ENCODE results near the gene LKAAEAR1. TPM values are rescaled to one million over a fixed set of nuclear protein-coding genes. Genes with fewer than 3 reads are reported as not detected.

Gene LKAAEAR1
- total RNA-seq, 1 donor from 2014 or later = 0.34 TPM

GRCh38 chr20:64080013-64080812 is 4.0 kb downstream of the LKAAEAR1 start, which contains the start of gene OPRL1:
OPRL1 (plus strand) TSS chr20:64080082; CDS start chr20:64092721, 12,639 bp downstream.
- intact Hi-C loops (cut with micrococcal nuclease) = no loop called here

GRCh38 chr20:64079273-64080012 is 4.8 kb downstream of the LKAAEAR1 start, which contains the start of gene RGS19:
RGS19 (minus strand) TSS chr20:64079518; CDS start chr20:64076886, 2,632 bp downstream.
- intact Hi-C loops (cut with micrococcal nuclease) = loop anchor here (1.0 to 5.0 kb wide), 2 partner anchors 16 to 42 kb away; partner anchors contain the start of genes C20orf204 and TCEA2

DNA sequence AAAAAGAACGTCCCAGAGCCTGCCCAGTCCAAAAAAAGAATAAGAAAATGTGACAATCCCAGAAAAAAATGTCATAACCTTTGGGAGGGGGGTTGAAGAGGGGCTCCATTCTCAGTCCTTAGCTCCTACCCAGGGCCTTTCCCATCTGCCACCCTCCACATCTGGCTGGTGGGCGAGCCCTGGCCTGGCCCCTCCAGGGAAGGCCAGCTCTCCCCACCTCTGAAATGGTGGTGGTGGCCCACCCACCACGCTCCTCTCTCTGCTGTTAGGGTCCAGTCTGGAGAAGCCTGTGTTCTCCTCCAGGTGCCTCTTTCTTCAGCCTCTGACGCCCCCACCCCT is 5.3 kb downstream of the LKAAEAR1 start:
- intact Hi-C loops (cut with micrococcal nuclease) = loop anchor here (1.0 to 5.0 kb wide), 2 partner anchors 16 to 42 kb away; partner anchors contain the start of genes C20orf204 and TCEA2

DNA sequence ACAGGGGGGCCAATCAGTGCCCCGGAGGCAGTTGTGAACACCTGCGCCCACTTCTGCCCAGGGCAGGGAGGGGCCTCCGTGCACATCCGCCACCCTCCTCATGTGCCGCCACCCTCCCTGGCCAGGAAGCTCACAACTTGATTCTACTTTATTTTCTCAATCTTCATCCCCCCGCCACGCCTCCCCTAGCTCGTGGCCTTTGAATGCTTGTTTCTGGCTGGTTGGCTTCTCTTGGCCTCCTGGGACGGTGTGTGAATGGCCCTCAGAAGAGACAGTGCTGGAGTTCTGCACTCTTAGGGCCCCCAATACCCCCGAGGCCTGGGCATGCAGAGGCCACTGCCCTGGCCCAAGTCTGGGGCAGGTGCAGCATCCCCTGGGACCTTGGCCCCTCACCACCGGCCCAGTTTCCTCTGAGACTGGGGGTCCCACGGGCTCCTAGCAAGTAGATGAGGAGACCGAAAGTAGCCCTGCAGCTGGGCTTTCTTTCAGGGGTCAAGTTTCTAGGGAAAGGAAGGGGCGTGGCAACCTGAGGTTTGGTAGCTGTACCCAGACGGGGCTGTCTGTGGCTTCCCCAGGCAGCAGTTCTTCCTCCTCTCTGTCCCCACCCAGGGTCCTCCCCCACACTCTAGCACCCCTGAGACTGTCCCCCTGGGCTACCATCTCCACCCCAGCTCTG is 6.2 kb downstream of the LKAAEAR1 start:
- intact Hi-C loops (cut with micrococcal nuclease) = loop anchor here (1.0 to 5.0 kb wide), 2 partner anchors 12 to 41 kb away; partner anchors contain the start of gene C20orf204

GRCh38 chr20:64077541-64077875 is 6.7 kb downstream of the LKAAEAR1 start:
- intact Hi-C loops (cut with micrococcal nuclease) = loop anchor here (1.0 to 5.0 kb wide), 2 partner anchors 11 to 40 kb away; partner anchors contain the start of gene C20orf204

- intact Hi-C loops (cut with micrococcal nuclease) = loop anchor here (1.0 to 5.0 kb wide), 2 partner anchors 11 to 40 kb away; partner anchors contain the start of gene C20orf204
Observed at GRCh38 chr20:64077094-64077493, 7.1 kb downstream of the LKAAEAR1 start.

- intact Hi-C loops (cut with micrococcal nuclease) = loop anchor here (5.0 kb wide), 1 partner anchor 39 kb away; the partner anchor contains the start of gene C20orf204
Observed at GRCh38 chr20:64076061-64076997, 7.9 kb downstream of the LKAAEAR1 start.

- intact Hi-C loops (cut with micrococcal nuclease) = loop anchor here (5.0 kb wide), 1 partner anchor 38 kb away; the partner anchor contains the start of gene C20orf204
Observed at GRCh38 chr20:64075556-64075955, 8.6 kb downstream of the LKAAEAR1 start.

GRCh38 chr20:64074963-64075362 is 9.2 kb downstream of the LKAAEAR1 start:
- intact Hi-C loops (cut with micrococcal nuclease) = loop anchor here (5.0 kb wide), 1 partner anchor 38 kb away; the partner anchor contains the start of gene C20orf204

DNA sequence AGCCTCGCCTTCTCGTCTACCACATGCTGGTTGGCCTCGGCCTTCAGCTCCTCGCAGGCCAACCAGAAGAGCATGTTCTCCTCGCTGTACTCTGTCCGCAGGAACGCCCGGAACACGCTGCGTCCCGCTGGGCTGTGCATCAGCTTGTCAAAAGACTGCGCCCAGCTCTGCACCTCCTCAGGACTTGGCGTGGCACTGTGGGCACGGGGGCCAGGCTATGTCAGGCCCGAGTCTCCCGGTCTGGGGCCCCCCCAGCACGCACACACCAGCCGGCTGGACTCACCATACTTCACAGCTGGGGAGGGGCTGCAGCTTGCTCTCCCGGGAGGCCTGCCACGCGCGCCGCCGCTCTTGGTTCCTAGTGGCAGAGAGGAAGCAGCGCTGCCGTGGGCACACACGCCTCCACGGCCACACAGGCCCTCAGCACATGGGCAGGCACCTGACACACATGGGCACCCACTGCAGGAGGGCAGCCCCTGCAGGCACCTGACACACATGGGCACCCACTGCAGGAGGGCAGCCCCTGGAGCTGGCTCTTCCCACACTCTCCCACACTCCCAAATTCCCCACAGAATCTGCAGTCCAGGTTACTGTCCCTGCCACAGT is 9.9 kb downstream of the LKAAEAR1 start:
- intact Hi-C loops (cut with micrococcal nuclease) = no loop called here

DNA sequence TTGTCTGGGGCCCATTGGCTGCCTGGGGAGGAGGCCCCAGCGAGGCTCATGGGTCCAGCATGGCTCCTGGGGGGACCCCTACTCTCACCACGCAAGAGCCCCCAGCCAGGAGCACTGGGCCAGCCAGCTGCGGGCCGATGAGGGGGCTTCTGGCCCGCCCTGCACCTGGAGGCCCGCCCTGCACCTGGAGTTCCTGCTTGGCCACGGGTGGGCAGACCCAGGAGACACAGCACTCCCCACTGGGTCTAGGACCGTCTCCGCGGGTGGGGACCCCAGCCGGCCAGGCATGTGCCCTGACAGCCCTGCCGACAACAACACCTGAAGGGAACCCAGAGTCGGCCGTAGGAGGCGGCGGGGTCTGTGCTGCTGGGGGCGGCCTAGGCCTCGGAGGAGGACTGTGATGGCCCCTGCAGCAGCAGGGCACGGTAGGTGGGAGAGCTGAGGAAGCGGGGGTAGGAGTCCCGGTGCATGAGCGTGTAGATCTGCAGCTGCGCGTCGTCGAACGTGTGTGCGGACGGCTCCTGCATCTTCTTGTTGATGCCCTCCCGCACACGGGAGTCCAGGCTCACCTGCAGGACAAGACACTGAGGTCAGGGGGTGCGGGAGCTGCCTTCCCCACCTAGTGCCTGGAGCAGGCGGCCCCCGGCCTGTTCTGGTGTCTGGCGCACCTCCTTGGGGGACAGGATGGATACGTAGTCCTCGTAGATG is 10.6 kb downstream of the LKAAEAR1 start:
- intact Hi-C loops (cut with micrococcal nuclease) = no loop called here

- intact Hi-C loops (cut with micrococcal nuclease) = no loop called here
Observed at GRCh38 chr20:64072498-64073063, 11.6 kb downstream of the LKAAEAR1 start.

DNA sequence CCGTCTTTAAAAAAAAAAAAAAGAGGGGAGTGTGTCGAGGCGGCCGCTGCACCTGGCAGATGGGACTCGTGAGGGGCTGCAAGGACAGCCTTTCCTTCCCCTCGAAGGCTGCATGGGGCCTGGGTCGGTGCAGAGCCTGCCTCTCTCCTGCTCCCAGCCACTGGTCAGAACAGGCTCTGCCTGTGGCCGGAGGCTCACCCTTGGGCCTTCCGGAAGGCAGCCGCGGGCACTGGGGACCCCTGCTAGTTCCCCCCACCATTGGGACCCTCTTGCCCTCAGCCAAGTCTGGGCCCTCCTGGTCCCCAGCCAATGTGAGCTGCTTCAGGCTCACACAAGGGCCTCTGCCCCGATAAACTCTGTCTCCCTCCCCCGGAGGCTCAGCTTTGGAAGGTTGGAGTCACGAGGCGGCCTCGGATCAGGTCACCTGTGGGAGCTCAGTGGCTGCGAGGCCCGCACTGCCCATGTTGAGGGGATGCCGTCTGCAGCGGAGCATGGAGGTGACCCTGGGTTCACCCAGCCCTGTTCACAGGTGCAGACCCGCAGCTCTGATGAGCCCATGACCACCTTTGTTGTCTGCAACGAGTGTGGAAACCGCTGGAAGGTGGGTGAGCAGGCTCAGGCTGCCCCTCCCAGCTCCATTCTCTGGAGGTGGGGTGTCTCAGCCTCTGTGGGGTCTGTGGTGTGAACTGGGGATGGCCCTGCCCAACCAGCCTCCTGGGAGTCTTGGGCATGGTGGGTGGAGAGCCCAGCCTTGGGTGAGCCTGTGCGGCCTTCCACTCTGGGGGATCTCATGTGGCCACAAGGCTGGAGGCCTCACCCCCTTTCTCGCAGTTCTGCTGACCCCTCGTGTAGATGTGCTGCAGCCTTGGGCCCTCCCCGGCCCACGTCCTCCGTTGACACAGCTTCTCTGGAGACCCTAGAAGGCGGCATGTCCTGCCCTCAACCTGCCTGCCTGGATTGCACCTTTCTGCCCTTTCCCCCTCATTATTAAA is 12.6 kb downstream of the LKAAEAR1 start:
- intact Hi-C loops (cut with micrococcal nuclease) = no loop called here

DNA sequence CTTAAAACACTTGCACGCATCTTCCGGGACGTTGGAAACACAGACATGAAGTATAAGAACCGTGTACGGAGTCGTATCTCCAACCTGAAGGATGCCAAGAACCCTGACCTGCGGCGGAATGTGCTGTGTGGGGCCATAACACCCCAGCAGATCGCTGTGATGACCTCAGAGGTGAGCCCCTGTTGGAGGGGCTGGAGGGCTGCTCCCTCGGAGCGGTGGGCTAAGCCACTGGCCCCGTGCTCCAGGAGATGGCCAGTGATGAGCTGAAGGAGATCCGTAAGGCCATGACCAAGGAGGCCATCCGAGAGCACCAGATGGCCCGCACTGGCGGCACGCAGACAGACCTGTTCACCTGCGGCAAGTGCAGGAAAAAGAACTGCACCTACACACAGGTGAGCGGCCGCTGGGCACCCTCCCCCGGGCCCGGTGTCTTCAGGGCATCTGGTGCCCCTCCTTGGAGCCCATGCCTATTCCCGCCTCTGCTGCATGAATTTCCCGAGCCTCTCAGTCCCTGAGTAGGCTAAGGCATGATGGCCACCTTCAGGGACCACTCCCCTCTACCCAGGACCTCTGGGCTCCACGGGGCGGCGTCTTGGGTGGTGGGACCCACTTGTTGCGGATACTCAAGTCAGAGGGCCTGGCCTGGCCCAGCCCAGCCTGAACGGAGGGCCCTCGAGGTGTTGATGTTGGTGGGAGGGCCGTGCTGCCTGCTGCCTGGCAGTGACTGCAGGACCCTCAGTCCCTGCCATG is 13.8 kb downstream of the LKAAEAR1 start:
- intact Hi-C loops (cut with micrococcal nuclease) = no loop called here

DNA sequence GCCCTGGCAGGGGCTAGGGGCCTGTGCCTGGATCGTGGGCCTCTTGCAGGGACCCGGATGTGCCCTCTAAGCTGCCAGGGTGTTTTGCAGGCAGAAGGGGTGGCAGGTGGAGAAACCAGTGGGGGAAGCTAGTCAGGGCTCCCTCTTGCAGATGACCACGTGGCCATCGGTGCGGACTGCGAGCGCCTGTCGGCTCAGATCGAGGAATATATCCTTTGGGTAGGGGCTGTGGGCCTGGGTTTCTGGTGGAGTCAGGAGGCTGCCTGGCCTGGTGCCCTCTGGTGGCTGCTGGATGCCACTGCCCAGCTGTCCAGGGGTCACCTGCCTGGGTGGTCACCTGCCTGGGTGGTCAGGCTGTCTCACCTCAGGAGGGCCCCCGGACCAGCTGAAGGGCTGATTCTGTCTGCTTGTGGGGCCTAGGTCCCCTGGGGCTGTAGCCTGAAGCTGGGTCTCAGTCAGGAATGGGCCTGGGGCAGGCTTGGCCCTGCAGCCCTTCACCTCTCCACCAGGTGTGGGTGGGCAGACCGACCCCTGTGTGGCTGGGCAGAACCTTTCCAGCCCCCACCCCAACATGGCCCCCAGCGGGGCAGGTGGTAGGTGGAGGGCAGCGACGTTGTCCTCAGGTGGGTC is 14.5 kb downstream of the LKAAEAR1 start:
- intact Hi-C loops (cut with micrococcal nuclease) = loop anchor here (10.0 kb wide), 2 partner anchors 205 to 415 kb away; partner anchors contain the start of genes ABHD16B, RTEL1, STMN3 and TPD52L2

DNA sequence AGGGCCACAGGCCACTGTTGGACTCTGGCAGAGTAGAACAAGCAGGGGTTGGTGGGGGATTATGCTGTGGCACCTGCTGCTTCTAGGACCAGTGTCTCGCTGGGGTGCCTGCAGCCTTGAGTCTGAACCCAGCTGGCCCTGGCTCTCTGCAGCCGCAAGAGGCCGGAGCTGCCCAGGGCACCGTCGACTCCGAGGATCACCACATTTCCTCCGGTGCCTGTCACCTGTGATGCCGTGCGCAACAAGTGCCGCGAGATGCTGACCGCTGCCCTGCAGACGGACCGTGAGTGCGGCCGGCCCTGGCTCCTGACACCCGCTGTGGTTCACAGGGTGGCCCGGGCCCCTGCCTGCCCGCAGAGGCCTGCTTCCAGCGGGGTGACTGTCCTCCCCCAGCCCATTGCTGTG is 15.0 kb downstream of the LKAAEAR1 start:
- intact Hi-C loops (cut with micrococcal nuclease) = loop anchor here (10.0 kb wide), 2 partner anchors 204 to 414 kb away; partner anchors contain the start of genes ABHD16B, RTEL1, STMN3 and TPD52L2

Data from T-helper 2 cell treated with Interferon-gamma antibody and Interleukin-4, amounts not matched to agents 100 ng/mL and 5 ng/mL, for 36 hours (primary cell).